Liver (tissue), 9 donors: ENCODE data around the gene ALKBH4. TPM values are rescaled to one million over a fixed set of nuclear protein-coding genes. Genes with fewer than 3 reads are reported as not detected.

ENCODE experiments used
- DNase-seq: peaks from one replicate; pipeline ENCODE4 v3.0.0-alpha.2; 2017; ENCODE audit warnings: low spot score
- H3K27ac ChIP-seq, 2 donors: one replicate each; pipeline ENCODE4 v1.7.0; 2013; ENCODE audit warnings: inconsistent platforms in 2 of 2, low read length in 2 of 2, control low read depth in 1 of 2, low read depth in 1 of 2, mild to moderate bottlenecking in 1 of 2
- H3K27me3 ChIP-seq, 4 donors: one replicate each; pipeline versions ENCODE4 v1.6.1 to v1.7.0; 2013; ENCODE audit warnings: low read length in 3 of 4, inconsistent platforms in 1 of 4, mild to moderate bottlenecking in 1 of 4, moderate library complexity in 1 of 4; ENCODE audit not compliant: control insufficient read depth in 4 of 4, insufficient read depth in 4 of 4
- H3K36me3 ChIP-seq, 4 donors: one replicate each; pipeline versions ENCODE4 v1.6.1 to v1.7.0; 2013; ENCODE audit warnings: low read length in 3 of 4, mild to moderate bottlenecking in 3 of 4, low read depth in 1 of 4, moderate library complexity in 1 of 4; ENCODE audit not compliant: control insufficient read depth in 4 of 4, insufficient read depth in 3 of 4
- H3K4me1 ChIP-seq, 4 donors: one replicate each; pipeline versions ENCODE4 v1.6.1 to v1.7.0; 2013; ENCODE audit warnings: low read length in 3 of 4, mild to moderate bottlenecking in 3 of 4, moderate library complexity in 1 of 4; ENCODE audit not compliant: control insufficient read depth in 4 of 4, insufficient read depth in 4 of 4
- H3K4me3 ChIP-seq, 3 donors: one replicate each; pipeline versions ENCODE4 v1.6.1 to v1.7.0; 2013; ENCODE audit warnings: low read length in 3 of 3, control low read depth in 1 of 3, low read depth in 1 of 3, mild to moderate bottlenecking in 1 of 3
- H3K9ac ChIP-seq, 2 donors: one replicate each; pipeline ENCODE4 v1.7.0; 2013; ENCODE audit warnings: low read length in 2 of 2, mild to moderate bottlenecking in 2 of 2, moderate library complexity in 2 of 2, control low read depth in 1 of 2, low read depth in 1 of 2
- H3K9me3 ChIP-seq, 4 donors: one replicate each; pipeline versions ENCODE4 v1.6.1 to v1.7.0; 2013; ENCODE audit warnings: low read length in 3 of 4; ENCODE audit not compliant: control insufficient read depth in 4 of 4
- ATF3 ChIP-seq: IDR thresholded peaks from 2 replicates; pipeline ENCODE4 v1.6.1; 2016; ENCODE audit warnings: antibody characterized with exemption
- CTCF ChIP-seq: fragments of 150-350 bp; IDR thresholded peaks from 2 replicates; pipeline ENCODE4 v1.5.1; 2017; ENCODE audit warnings: improper control_type of control experiment, low read depth, low read length; ENCODE audit not compliant: missing input control
- EGR1 ChIP-seq, 2 donors: IDR thresholded peaks; 2 replicates each; pipeline ENCODE4 v1.6.1; 2016 to 2018; ENCODE audit warnings: antibody characterized with exemption in 2 of 2, low read depth in 2 of 2
- FOXA1 ChIP-seq: IDR thresholded peaks from 2 replicates; pipeline ENCODE4 v1.6.1; 2016; ENCODE audit warnings: antibody characterized with exemption
- GABPA ChIP-seq, 2 donors: IDR thresholded peaks in 1 of 2; conservative IDR thresholded peaks in 1 of 2; 2 replicates each; pipeline ENCODE4 v1.6.1; 2016; ENCODE audit warnings: antibody characterized with exemption in 2 of 2, mild to moderate bottlenecking in 1 of 2, moderate library complexity in 1 of 2
- HNF4A ChIP-seq, 2 donors: conservative IDR thresholded peaks; 2 replicates each; pipeline ENCODE4 v1.6.1; 2016; ENCODE audit warnings: antibody characterized with exemption in 2 of 2, mild to moderate bottlenecking in 2 of 2
- HNF4G ChIP-seq: IDR thresholded peaks from 2 replicates; pipeline ENCODE4 v1.6.1; 2016; ENCODE audit warnings: antibody characterized with exemption
- JUND ChIP-seq, 2 donors: IDR thresholded peaks; 2 replicates each; pipeline ENCODE4 v1.6.1; 2016; ENCODE audit warnings: antibody characterized with exemption in 2 of 2
- MAX ChIP-seq: IDR thresholded peaks from 2 replicates; pipeline ENCODE4 v1.6.1; 2016; ENCODE audit warnings: antibody characterized with exemption
- NR2F2 ChIP-seq: IDR thresholded peaks from 2 replicates; pipeline ENCODE4 v1.6.1; 2016; ENCODE audit warnings: antibody characterized with exemption
- RXRA ChIP-seq, 2 donors: IDR thresholded peaks; 2 replicates each; pipeline ENCODE4 v1.6.1; 2017 to 2018; ENCODE audit warnings: antibody characterized with exemption in 2 of 2, mild to moderate bottlenecking in 1 of 2
- SP1 ChIP-seq: IDR thresholded peaks from 2 replicates; pipeline ENCODE4 v1.6.1; 2018; ENCODE audit warnings: antibody characterized with exemption, mild to moderate bottlenecking
- TAF1 ChIP-seq: conservative IDR thresholded peaks from 2 replicates; pipeline ENCODE4 v1.6.1; 2016; ENCODE audit warnings: antibody characterized with exemption, mild to moderate bottlenecking
- YY1 ChIP-seq: IDR thresholded peaks from 2 replicates; pipeline ENCODE4 v1.6.1; 2016; ENCODE audit warnings: antibody characterized with exemption, mild to moderate bottlenecking
- ZBTB33 ChIP-seq: IDR thresholded peaks from 2 replicates; pipeline ENCODE4 v1.6.1; 2016; ENCODE audit warnings: antibody characterized with exemption
- WGBS: extraction: QIAGEN DNeasy Blood & Tissue Kit; methylation state at CpG from one replicate; pipeline ENCODE4 v1.1.7; 2013; 5-methylcytosine and 5-hydroxymethylcytosine counted together
- polyA plus RNA-seq, 2 donors: library from polyadenylated mRNA; stranded (reverse) in 1 of 2; unstranded in 1 of 2; fragments of 200-250 nt in 1 of 2; fragments of >200 nt in 1 of 2; fragmentation: Nextera tagmentation in 1 of 2; extraction: Ambion mirVana in 1 of 2; gene quantifications; one replicate each; pipeline versions ENCODE4 v1.2.1 to v1.2.3, GENCODE V29; 2013 to 2015
- total RNA-seq, 2 donors: library from RNA; depleted of rRNA; stranded (reverse); fragments of >200 nt; gene quantifications; one replicate each; pipeline ENCODE4 v1.2.3, GENCODE V29; 2014
- TF ChIP-seq, protein P1 (sequence below): IDR thresholded peaks from 2 replicates; pipeline ENCODE4 v1.6.1; 2016; ENCODE audit warnings: antibody characterized with exemption, mild to moderate bottlenecking
- donor health status: healthy.
- donor health status: healthy.
- donor health status: healthy.
- donor health status: healthy.
- donor health status: healthy.

ALKBH4 gene
- total and polyA plus RNA-seq, 4 donors, result 5.7 to 8.7 (median 6.9) TPM

GRCh38 chr7:102439963-102440795, 24.5 kb downstream of the ALKBH4 start:
- Histone ChIP-seq H3K27me3 (no peaks in the 10 kb centered on the region), H3K4me1 (no peaks in the 10 kb centered on the region), H3K27ac (no peak overlapping the region), H3K9ac (no peak overlapping the region), H3K9me3 (no peaks in the 10 kb centered on the region), H3K36me3 (no peaks in the 10 kb centered on the region), H3K4me3 (no peak overlapping the region)
- 82% methylated on average over 17 of the region's 17 CpGs for WGBS
- TF ChIP-seq ZBTB33 (no peak), RXRA (IDR thresholded peaks at IDR 0.05) (peak in 1 of 2 donors; percentile 37), JUND (IDR thresholded peaks at IDR 0.05) (peak in 1 of 2 donors; percentile 37), YY1 (no peak), ATF3 (no peak), FOXA1 (no peak)
- no peak for DNase-seq

DNA sequence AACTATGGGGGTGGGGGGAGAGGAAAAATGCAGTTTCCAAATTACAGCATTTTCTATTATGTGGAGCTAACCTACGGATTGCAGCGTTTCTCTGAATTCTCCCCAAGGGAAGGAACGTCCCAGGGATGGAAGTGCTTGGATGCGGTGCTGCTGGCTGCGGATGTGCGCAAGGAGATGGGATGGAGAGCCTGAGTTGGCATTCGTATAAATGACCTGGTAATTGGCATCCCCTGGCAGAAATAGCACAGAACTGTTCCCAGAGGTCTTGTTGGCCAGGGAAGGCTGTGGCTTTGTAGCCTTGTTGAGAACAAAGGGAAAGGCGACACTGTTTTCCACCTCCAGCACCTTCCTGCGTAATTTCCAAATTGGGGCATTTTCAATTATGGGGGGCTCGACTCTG, 28.5 kb downstream of the ALKBH4 start:
- H3K4me3 ChIP-seq, result no peak overlapping the region
- peaks cover 0 to 15% (median 13%) of the 10 kb centered on the region in 4 donors for H3K4me1 ChIP-seq
- DNase-seq, result no peak
- WGBS, result 92% methylated on average over 10 of the region's 10 CpGs
- no peaks in the 10 kb centered on the region for H3K27me3 ChIP-seq
- no peak overlapping the region for H3K27ac ChIP-seq
- no peaks in the 10 kb centered on the region for H3K9me3 ChIP-seq
- no peak for TF ChIP-seq YY1
- no peak overlapping the region for H3K9ac ChIP-seq
- H3K36me3 ChIP-seq, result no peaks in the 10 kb centered on the region

DNA sequence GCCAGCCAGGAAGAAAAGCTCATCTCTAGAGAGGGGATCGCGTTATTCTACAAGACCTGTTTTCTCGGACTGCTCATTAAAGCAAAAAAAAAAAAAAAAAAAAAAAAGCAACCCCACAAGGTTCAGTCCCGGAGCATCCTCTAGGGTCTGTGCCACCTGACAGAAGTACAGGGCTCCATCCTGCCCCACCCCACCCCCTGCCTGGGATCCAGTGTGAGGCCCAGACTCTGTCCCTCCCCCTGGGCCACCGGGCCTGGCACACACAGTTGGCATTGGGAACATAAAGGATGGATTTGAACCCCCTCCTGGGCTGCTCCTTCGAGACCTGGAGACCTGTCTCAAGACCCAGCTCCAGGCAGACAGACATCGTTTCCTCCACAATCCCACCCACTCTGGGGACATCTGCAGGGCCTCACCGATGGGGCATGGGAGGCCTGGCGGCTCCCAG, 30.6 kb downstream of the ALKBH4 start:
- H3K4me1 ChIP-seq, result peaks cover 0 to 15% (median 13%) of the 10 kb centered on the region in 4 donors
- no peak for DNase-seq
- H3K4me3 ChIP-seq, result peak overlapping the region; percentile 47 to 80 (median 47)
- 47% methylated on average over 9 of the region's 9 CpGs for WGBS
- no peaks in the 10 kb centered on the region for H3K9me3 ChIP-seq
- H3K27ac ChIP-seq, result peak overlapping the region; percentile 50 to 67
- H3K9ac ChIP-seq, result peak overlapping the region in 1 of 2 donors; percentile 37
- no peaks in the 10 kb centered on the region for H3K27me3 ChIP-seq
- H3K36me3 ChIP-seq, result no peaks in the 10 kb centered on the region
- TF ChIP-seq MAX, result no peak
- TF ChIP-seq HNF4A (conservative IDR thresholded peaks at IDR 0.05), result no peak
- TF ChIP-seq CTCF, result no peak
- TF ChIP-seq ZBTB33, result no peak
- no peak for TF ChIP-seq SP1
- TF ChIP-seq JUND (IDR thresholded peaks at IDR 0.05), result no peak
- no peak for TF ChIP-seq GABPA (IDR thresholded peaks at IDR 0.05 in 1 of 2, conservative IDR thresholded peaks at IDR 0.05 in 1 of 2)
- TF ChIP-seq FOXA1, result no peak
- TF ChIP-seq, protein P1, sequence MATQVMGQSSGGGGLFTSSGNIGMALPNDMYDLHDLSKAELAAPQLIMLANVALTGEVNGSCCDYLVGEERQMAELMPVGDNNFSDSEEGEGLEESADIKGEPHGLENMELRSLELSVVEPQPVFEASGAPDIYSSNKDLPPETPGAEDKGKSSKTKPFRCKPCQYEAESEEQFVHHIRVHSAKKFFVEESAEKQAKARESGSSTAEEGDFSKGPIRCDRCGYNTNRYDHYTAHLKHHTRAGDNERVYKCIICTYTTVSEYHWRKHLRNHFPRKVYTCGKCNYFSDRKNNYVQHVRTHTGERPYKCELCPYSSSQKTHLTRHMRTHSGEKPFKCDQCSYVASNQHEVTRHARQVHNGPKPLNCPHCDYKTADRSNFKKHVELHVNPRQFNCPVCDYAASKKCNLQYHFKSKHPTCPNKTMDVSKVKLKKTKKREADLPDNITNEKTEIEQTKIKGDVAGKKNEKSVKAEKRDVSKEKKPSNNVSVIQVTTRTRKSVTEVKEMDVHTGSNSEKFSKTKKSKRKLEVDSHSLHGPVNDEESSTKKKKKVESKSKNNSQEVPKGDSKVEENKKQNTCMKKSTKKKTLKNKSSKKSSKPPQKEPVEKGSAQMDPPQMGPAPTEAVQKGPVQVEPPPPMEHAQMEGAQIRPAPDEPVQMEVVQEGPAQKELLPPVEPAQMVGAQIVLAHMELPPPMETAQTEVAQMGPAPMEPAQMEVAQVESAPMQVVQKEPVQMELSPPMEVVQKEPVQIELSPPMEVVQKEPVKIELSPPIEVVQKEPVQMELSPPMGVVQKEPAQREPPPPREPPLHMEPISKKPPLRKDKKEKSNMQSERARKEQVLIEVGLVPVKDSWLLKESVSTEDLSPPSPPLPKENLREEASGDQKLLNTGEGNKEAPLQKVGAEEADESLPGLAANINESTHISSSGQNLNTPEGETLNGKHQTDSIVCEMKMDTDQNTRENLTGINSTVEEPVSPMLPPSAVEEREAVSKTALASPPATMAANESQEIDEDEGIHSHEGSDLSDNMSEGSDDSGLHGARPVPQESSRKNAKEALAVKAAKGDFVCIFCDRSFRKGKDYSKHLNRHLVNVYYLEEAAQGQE, result no peak
- TF ChIP-seq HNF4G, result no peak
- no peak for TF ChIP-seq TAF1
- TF ChIP-seq EGR1 (IDR thresholded peaks at IDR 0.05; ENCODE audit: low read depth in 2 of 2), result no peak
- TF ChIP-seq ATF3, result no peak
- TF ChIP-seq NR2F2, result no peak
